Heart right ventricle (tissue), 16 donors: ENCODE results near the gene IGFBP1. TPM values are rescaled to one million over a fixed set of nuclear protein-coding genes. Genes with fewer than 3 reads are reported as not detected.

Experiments
- ATAC-seq, 8 donors: fragments of 200-7000 bp; cut with Tn5 transposase; one replicate each; pipeline ENCODE4 v1.9.1; 2020; ENCODE audit warnings: mild to moderate bottlenecking in 8 of 8, moderate library complexity in 8 of 8, moderate number of reproducible peaks in 1 of 8
- DNase-seq, 2 donors: peaks; one replicate each; pipeline ENCODE4 v3.0.0-alpha.2; 2020
- H3K27ac ChIP-seq, 10 donors: fragments of 200-600 bp; sonication (generic) in 2 of 10; one replicate each; pipeline versions ENCODE4 v1.5.0 to v1.8.0; 2020 to 2022; ENCODE audit warnings: mild to moderate bottlenecking in 3 of 10
- H3K27me3 ChIP-seq, 7 donors: fragments of 200-600 bp; one replicate each; pipeline ENCODE4 v1.8.0; 2021 to 2022; ENCODE audit warnings: mild to moderate bottlenecking in 2 of 7
- H3K36me3 ChIP-seq, 9 donors: fragments of 200-600 bp; sonication (generic) in 1 of 9; one replicate each; pipeline versions ENCODE4 v1.5.0 to v1.8.0; 2020 to 2022; ENCODE audit warnings: mild to moderate bottlenecking in 2 of 9
- H3K4me1 ChIP-seq, 9 donors: fragments of 200-600 bp; sonication (generic) in 1 of 9; one replicate each; pipeline versions ENCODE4 v1.5.0 to v1.8.0; 2020 to 2022; ENCODE audit warnings: mild to moderate bottlenecking in 4 of 9
- H3K4me3 ChIP-seq, 10 donors: fragments of 200-600 bp; sonication (generic) in 2 of 10; one replicate each; pipeline versions ENCODE4 v1.5.0 to v1.8.0; 2020 to 2022; ENCODE audit warnings: mild to moderate bottlenecking in 7 of 10, moderate library complexity in 2 of 10
- H3K9me3 ChIP-seq, 11 donors: fragments of 200-600 bp in 10 of 11; sonication (generic) in 2 of 11; one replicate each; pipeline versions ENCODE4 v1.5.0 to v1.8.0; 2013 to 2022; ENCODE audit warnings: mild to moderate bottlenecking in 2 of 11, control low read depth in 1 of 11, moderate library complexity in 1 of 11
- WGBS, 2 donors: extraction: QIAGEN DNeasy Blood & Tissue Kit; methylation state at CpG; one replicate each; pipeline ENCODE4 v1.1.7; 2013; ENCODE audit warnings: inconsistent platforms in 1 of 2; 5-methylcytosine and 5-hydroxymethylcytosine counted together
- intact Hi-C, 10 donors: fragments of 100-400 bp; cut with DNase I; formaldehyde crosslinking; loops; one replicate each; pipeline versions ENCODE4 v1.11.1 to v1.14.2; 2022
- polyA plus RNA-seq, 2 donors: library from polyadenylated mRNA; stranded (reverse); fragments of 200-250 nt; gene quantifications; one replicate each; pipeline ENCODE4 v1.2.3, GENCODE V29; 2013
- total RNA-seq, 10 donors: library from RNA; stranded (reverse); fragmentation: NEBNext Ultra II Directional in 3 of 10; extraction: Animal tissue kit (Norgen Biotek cat#: 25700) in 3 of 10; gene quantifications; one replicate each; pipeline versions ENCODE4 v1.2.1 to v1.2.4, GENCODE V29; 2021 to 2023
- TF ChIP-seq, protein P1 (sequence below), 9 donors: fragments of 200-600 bp; sonication (generic) in 2 of 9; IDR thresholded peaks; one replicate each; pipeline versions ENCODE4 v1.5.0 to v1.8.0; 2021 to 2022; ENCODE audit warnings: antibody characterized with exemption in 9 of 9, mild to moderate bottlenecking in 5 of 9, moderate library complexity in 1 of 9
- donor health status: Arrhythmogenic right ventricular cardiomyopathy.
- donor health status: ischemic (EF 13 %, LVEDD 7.1; RV severe dilation, severe dysfunction).
- donor health status: healthy with polysubstance abuse.
- donor health status: DM: no; HTN: yes; CAD: no.
- donor health status: DM: no; HTN: no; CAD: no.
- donor health status: ischemic (EF 25% LVEDD 6.9; RV normal size, moderate dysfunction).
- donor health status: ischemic (EF 25% LVEDD 5.7; RV mildly dilated, moderate dysfunction).
- donor health status: healthy.
- donor health status: DM: yes; HTN: yes; CAD: no.
- donor health status: Ischemic cardiomyopathy.
- donor health status: ischemic (EF 35%, LVEDD 5.7; RV mildly dilated, moderate dysfunction).
- donor health status: nonischemic (EF 11% LVEDD 7.7; RV severe dilation, severe dysfunction).
- donor health status: DM: yes; HTN: yes; CAD: no.
- donor health status: PGD.
- donor health status: ischemic (EF 29% LVEDD 5.4; RV normal size, mild dysfunction).
- donor health status: nonischemic (EF 23%, LVEDD 6.1; RV moderate dilation, normal function).

IGFBP1 gene
- total and polyA plus RNA-seq, 12 donors = 0.03 TPM; not detected in 11

DNA sequence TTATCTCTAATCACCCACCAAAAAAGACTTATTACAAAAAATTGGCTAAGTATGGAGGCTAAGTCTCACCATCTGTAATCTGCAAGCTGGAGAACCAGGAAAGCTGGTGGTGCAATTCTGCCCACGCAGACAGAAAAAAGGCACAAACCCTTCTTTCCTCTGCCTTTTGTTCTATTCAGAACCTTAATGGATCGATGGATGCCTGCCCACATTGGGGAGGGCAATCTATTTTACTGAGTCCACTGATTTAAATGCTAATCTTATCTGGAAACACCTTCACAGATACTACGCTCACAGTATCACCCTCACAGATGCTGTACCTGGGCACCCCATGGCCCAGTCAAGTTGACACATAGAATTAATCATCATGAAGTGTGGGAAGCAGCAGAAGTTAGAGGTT lies 22.6 kb downstream of the IGFBP1 start:
- no peak for DNase-seq
- H3K9me3 ChIP-seq = peaks cover 0 to 13% (median 0%) of the 10 kb centered on the region in 11 donors
- ATAC-seq = no peak
- H3K27ac ChIP-seq = no peak overlapping the region
- peaks cover 0 to 42% (median 6%) of the 10 kb centered on the region in 9 donors for H3K36me3 ChIP-seq
- TF ChIP-seq, protein P1, sequence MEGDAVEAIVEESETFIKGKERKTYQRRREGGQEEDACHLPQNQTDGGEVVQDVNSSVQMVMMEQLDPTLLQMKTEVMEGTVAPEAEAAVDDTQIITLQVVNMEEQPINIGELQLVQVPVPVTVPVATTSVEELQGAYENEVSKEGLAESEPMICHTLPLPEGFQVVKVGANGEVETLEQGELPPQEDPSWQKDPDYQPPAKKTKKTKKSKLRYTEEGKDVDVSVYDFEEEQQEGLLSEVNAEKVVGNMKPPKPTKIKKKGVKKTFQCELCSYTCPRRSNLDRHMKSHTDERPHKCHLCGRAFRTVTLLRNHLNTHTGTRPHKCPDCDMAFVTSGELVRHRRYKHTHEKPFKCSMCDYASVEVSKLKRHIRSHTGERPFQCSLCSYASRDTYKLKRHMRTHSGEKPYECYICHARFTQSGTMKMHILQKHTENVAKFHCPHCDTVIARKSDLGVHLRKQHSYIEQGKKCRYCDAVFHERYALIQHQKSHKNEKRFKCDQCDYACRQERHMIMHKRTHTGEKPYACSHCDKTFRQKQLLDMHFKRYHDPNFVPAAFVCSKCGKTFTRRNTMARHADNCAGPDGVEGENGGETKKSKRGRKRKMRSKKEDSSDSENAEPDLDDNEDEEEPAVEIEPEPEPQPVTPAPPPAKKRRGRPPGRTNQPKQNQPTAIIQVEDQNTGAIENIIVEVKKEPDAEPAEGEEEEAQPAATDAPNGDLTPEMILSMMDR (IDR thresholded peaks at IDR 0.05) = no peak
- 90 to 91% methylated on average over 3 of the region's 3 CpGs for WGBS, 2 donors
- H3K4me1 ChIP-seq = no peaks in the 10 kb centered on the region
- intact Hi-C loops = loop anchor here in 4 of 10 donors (10.0 kb wide), 3 partner anchors 1274 to 1344 kb away; no protein-coding TSS in a partner anchor
- no peaks in the 10 kb centered on the region for H3K27me3 ChIP-seq
- H3K4me3 ChIP-seq = no peak overlapping the region

DNA sequence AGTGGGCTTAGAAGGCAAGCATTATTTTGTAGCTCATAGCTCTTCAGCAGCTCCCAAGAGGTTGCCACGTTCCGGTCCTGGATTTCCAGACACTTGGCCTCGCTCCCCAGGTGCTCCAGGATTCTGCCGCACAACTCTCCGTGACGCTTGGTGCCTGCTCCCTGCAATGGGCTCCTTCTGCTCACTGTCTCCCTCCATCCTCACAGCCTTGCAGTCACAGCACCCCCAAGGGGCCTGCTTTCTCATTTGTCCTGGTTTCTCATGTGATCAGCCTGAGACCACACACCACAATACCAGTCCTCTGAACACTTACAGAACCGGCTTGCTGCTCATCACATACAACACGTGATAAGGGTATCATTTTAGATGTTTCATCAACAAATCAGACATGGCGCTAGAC lies 23.0 kb downstream of the IGFBP1 start:
- Histone ChIP-seq H3K27me3 (no peaks in the 10 kb centered on the region), H3K36me3 (peaks cover 0 to 46% (median 10%) of the 10 kb centered on the region in 9 donors), H3K27ac (no peak overlapping the region), H3K4me1 (no peaks in the 10 kb centered on the region), H3K9me3 (peaks cover 0 to 10% (median 0%) of the 10 kb centered on the region in 11 donors), H3K4me3 (no peak overlapping the region)
- TF ChIP-seq, protein P1 (IDR thresholded peaks at IDR 0.05) = no peak
- intact Hi-C loops = loop anchor here in 4 of 10 donors (10.0 kb wide), 3 partner anchors 1273 to 1343 kb away; no protein-coding TSS in a partner anchor
- DNase-seq = no peak
- peak in 2 of 8 donors; percentile 24 to 51 for ATAC-seq
- WGBS, 2 donors = 87 to 91% methylated on average over 9 of the region's 9 CpGs

DNA sequence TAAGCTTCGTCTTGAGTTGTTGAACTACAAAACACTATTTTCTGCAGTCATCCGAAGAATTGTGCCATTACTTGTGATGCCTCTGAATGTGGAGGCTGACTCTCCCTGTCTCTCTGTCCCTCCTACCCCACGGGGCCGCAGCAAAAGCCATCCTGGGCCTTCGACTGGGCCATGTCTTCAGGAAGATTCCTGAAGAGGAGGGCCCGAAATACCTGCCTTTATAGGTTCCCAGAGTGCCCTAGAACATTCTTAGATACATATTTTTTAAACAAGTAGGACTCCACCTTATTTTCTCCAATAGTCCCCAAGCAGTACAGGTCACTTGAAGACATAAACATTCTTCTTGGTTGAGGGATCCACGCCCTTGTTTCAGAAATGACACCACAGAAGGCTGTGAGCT lies 24.7 kb downstream of the IGFBP1 start:
- TF ChIP-seq, protein P1 (IDR thresholded peaks at IDR 0.05) = no peak
- Histone ChIP-seq H3K27ac (no peak overlapping the region), H3K9me3 (peaks cover 0 to 9% (median 0%) of the 10 kb centered on the region in 11 donors), H3K27me3 (peaks cover 0 to 9% (median 0%) of the 10 kb centered on the region in 7 donors), H3K4me3 (no peak overlapping the region), H3K36me3 (peaks cover 0 to 56% (median 15%) of the 10 kb centered on the region in 9 donors), H3K4me1 (peaks cover 0 to 11% (median 3%) of the 10 kb centered on the region in 9 donors)
- ATAC-seq (no peak), DNase-seq (no peak)
- intact Hi-C loops = loop anchor here in 4 of 10 donors (10.0 kb wide), 3 partner anchors 1272 to 1342 kb away; no protein-coding TSS in a partner anchor
- 95% methylated on average over 7 of the region's 7 CpGs for WGBS, 2 donors

DNA sequence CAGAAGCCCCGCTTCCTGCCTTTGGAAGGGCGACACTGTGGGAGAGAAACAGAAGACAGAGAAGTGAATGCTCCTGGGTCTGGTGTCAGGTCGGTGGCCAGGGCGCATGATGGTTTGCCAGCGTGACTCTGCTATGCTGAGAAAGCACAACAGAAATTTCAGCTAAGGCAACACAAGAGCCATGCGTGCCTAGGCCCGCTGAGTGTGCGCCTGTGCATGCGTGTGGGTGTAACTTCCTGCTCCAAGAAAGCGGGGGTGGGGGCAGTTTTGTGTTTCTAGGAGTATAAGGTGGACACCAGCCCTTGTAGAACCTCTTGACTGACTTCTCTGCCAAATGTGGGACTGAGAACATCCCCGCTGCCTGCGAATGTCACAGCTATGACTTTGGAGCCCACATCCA lies 26.6 kb downstream of the IGFBP1 start:
- Histone ChIP-seq H3K9me3 (no peaks in the 10 kb centered on the region), H3K27ac (no peak overlapping the region), H3K4me1 (peaks cover 0 to 30% (median 10%) of the 10 kb centered on the region in 9 donors), H3K4me3 (no peak overlapping the region), H3K27me3 (peaks cover 0 to 27% (median 0%) of the 10 kb centered on the region in 7 donors), H3K36me3 (peaks cover 0 to 56% (median 15%) of the 10 kb centered on the region in 9 donors)
- DNase-seq = no peak
- 93 to 94% methylated on average over 12 of the region's 12 CpGs for WGBS, 2 donors
- TF ChIP-seq, protein P1 (IDR thresholded peaks at IDR 0.05) = no peak
- no peak for ATAC-seq
- intact Hi-C loops = loop anchor here in 7 of 10 donors (5.0 to 10.0 kb wide), 6 partner anchors 1172 to 1340 kb away; no protein-coding TSS in a partner anchor
